Loucy (cell line): ENCODE data around the gene DACH1.

Experiments used
- H2AFZ ChIP-seq: fragments of 200-600 bp; sonication (generic); 2 replicates; pipeline ENCODE4 v1.6.0; 2016; ENCODE audit warnings: antibody characterized with exemption, mild to moderate bottlenecking, low read length, moderate library complexity
- H3F3A ChIP-seq: fragments of 200-600 bp; 2 replicates; pipeline ENCODE4 v1.6.0; 2016; ENCODE audit warnings: antibody characterized with exemption, low read depth, mild to moderate bottlenecking
- H3K27me3 ChIP-seq: fragments of 200-600 bp; sonication (generic); 2 replicates; pipeline ENCODE4 v1.6.1; 2014; ENCODE audit warnings: low read length, mild to moderate bottlenecking; ENCODE audit not compliant: insufficient read depth, poor library complexity, severe bottlenecking
- H3K36me3 ChIP-seq: fragments of 200-600 bp; sonication (generic); 2 replicates; pipeline ENCODE4 v1.6.1; 2016; ENCODE audit warnings: low read length; ENCODE audit not compliant: insufficient read depth
- H3K4me1 ChIP-seq: fragments of 200-600 bp; sonication (generic); 2 replicates; pipeline ENCODE4 v1.5.1; 2014; ENCODE audit warnings: low read length, mild to moderate bottlenecking; ENCODE audit not compliant: insufficient read depth, poor library complexity, severe bottlenecking
- H3K4me2 ChIP-seq: fragments of 200-600 bp; sonication (generic); 2 replicates; pipeline ENCODE4 v1.6.0; 2014; ENCODE audit warnings: antibody characterized with exemption, low read length, low read depth, mild to moderate bottlenecking; ENCODE audit not compliant: poor library complexity, severe bottlenecking
- H3K4me3 ChIP-seq: fragments of 200-600 bp; sonication (generic); 2 replicates; pipeline ENCODE4 v1.5.1; 2014; ENCODE audit warnings: low read length, mild to moderate bottlenecking, mixed read lengths; ENCODE audit not compliant: poor library complexity, severe bottlenecking
- H3K79me2 ChIP-seq: fragments of 200-600 bp; sonication (generic); 2 replicates; pipeline ENCODE4 v1.6.1; 2014; ENCODE audit warnings: low read length; ENCODE audit not compliant: insufficient read depth
- H3K9ac ChIP-seq: fragments of 200-600 bp; sonication (generic); 2 replicates; pipeline ENCODE4 v1.6.0; 2014; ENCODE audit warnings: mild to moderate bottlenecking, low read depth, low read length, moderate library complexity; ENCODE audit not compliant: poor library complexity, severe bottlenecking
- H3K9me2 ChIP-seq: fragments of 200-600 bp; sonication (generic); replicated peaks from 2 replicates; pipeline ENCODE4 v1.6.1; 2016; ENCODE audit warnings: low read depth, low read length, mixed read lengths
- H3K9me3 ChIP-seq: fragments of 200-600 bp; sonication (generic); 2 replicates; pipeline ENCODE4 v1.6.1; 2014; ENCODE audit warnings: mild to moderate bottlenecking, antibody characterized with exemption, low read length, low read depth; ENCODE audit not compliant: insufficient read depth
- H4K20me1 ChIP-seq: fragments of 200-600 bp; sonication (generic); 2 replicates; pipeline ENCODE4 v1.6.0; 2014; ENCODE audit warnings: antibody characterized with exemption, low read length, mild to moderate bottlenecking; ENCODE audit not compliant: insufficient read depth, poor library complexity, severe bottlenecking
- CTCF ChIP-seq: fragments of 200-600 bp; sonication (generic); conservative IDR thresholded peaks from 2 replicates; pipeline ENCODE4 v1.5.1; 2014; ENCODE audit warnings: mild to moderate bottlenecking, antibody characterized with exemption, low read length
- EZH2phosphoT487 ChIP-seq: fragments of 200-600 bp; IDR thresholded peaks from 2 replicates; pipeline ENCODE4 v1.6.1; 2018; ENCODE audit warnings: antibody characterized with exemption, mild to moderate bottlenecking, moderate library complexity, borderline replicate concordance

Gene DACH1

GRCh38 chr13:71787414-71787813 is 79.6 kb downstream of the DACH1 start:
- Histone ChIP-seq H3K27me3 (no peaks in the 10 kb centered on the region), H3K4me3 (no peak overlapping the region), H3K36me3 (no peaks in the 10 kb centered on the region), H2AFZ (no peak overlapping the region), H4K20me1 (no peaks in the 10 kb centered on the region), H3K9ac (no peak overlapping the region), H3K4me1 (peaks cover 9% of the 10 kb centered on the region), H3F3A (no peaks in the 10 kb centered on the region), H3K4me2 (no peak overlapping the region), H3K79me2 (no peaks in the 10 kb centered on the region), H3K9me2 (no peaks in the 10 kb centered on the region), H3K9me3 (no peaks in the 10 kb centered on the region)
- no peak for TF ChIP-seq EZH2phosphoT487
- TF ChIP-seq CTCF: no peak

- no peak overlapping the region for H2AFZ ChIP-seq
- H3K9me2 ChIP-seq: no peaks in the 10 kb centered on the region
- H3K9ac ChIP-seq: no peak overlapping the region
- H3K36me3 ChIP-seq: no peaks in the 10 kb centered on the region
- TF ChIP-seq CTCF (no peak), EZH2phosphoT487 (no peak)
- no peaks in the 10 kb centered on the region for H3K27me3 ChIP-seq
- H3K9me3 ChIP-seq: no peaks in the 10 kb centered on the region
- peaks cover 4% of the 10 kb centered on the region for H3K4me1 ChIP-seq
- no peaks in the 10 kb centered on the region for H3K79me2 ChIP-seq
- H4K20me1 ChIP-seq: no peaks in the 10 kb centered on the region
- H3F3A ChIP-seq: no peaks in the 10 kb centered on the region
- H3K4me3 ChIP-seq: no peak overlapping the region
- H3K4me2 ChIP-seq: no peak overlapping the region
Observed at GRCh38 chr13:71786875-71787274, 80.1 kb downstream of the DACH1 start.

GRCh38 chr13:71785361-71785760 is 81.6 kb downstream of the DACH1 start:
- TF ChIP-seq CTCF: no peak
- TF ChIP-seq EZH2phosphoT487: no peak
- H3K9me2 ChIP-seq: no peaks in the 10 kb centered on the region
- H3K4me1 ChIP-seq: no peaks in the 10 kb centered on the region
- H3K9me3 ChIP-seq: no peaks in the 10 kb centered on the region
- H2AFZ ChIP-seq: no peak overlapping the region
- no peaks in the 10 kb centered on the region for H4K20me1 ChIP-seq
- H3K4me3 ChIP-seq: no peak overlapping the region
- H3K27me3 ChIP-seq: no peaks in the 10 kb centered on the region
- H3K36me3 ChIP-seq: no peaks in the 10 kb centered on the region
- no peaks in the 10 kb centered on the region for H3F3A ChIP-seq
- no peak overlapping the region for H3K9ac ChIP-seq
- no peak overlapping the region for H3K4me2 ChIP-seq
- H3K79me2 ChIP-seq: no peaks in the 10 kb centered on the region
